Stimulated activated CD4-positive, alpha-beta T cell treated with anti-CD3 and anti-CD28 coated beads, Interleukin-2, amount 100 ng/mL, for 24 hours (primary cell): ENCODE data around the gene ABR.

Experiments
- DNase-seq, 2 donors: peaks; one replicate each; pipeline ENCODE4 v3.0.0-alpha.2; 2020

Gene ABR

DNA sequence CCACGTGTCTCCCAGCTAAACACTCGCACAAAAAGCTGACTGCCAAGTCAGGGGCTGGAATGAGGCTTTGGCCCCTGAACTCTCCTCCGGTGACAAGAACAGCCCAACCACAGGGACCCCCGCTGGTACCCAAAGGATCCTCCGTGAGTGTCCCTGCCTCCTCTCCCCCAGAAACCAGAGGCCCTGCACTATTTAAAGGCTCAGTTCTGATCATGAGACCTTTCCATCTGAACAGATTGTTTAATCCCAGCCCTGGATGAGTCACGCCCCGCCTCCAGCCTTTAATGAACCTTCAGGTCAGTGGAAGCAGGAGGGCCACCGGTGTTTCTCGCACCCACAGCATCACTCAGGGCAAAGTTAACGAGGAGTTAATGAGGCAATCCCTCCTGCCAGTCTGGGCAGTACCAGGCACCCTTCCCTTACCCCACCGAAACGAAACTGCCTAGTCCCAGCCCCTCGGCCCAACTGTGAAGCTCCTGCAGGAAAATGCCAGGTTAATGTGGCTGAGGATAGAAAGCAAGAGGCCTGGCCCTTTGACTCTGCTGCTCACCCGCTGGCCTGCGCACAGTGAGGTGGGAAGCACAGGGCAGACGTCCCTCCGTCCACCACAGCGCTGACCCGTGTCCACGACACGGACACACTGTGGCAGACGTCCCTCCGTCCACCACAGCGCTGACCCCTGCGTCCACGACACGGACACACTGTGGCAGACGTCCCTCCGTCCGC is 150.4 kb downstream of the ABR start:
- no peak for DNase-seq

- no peak for DNase-seq
Observed at GRCh38 chr17:1027044-1027443, 152.7 kb downstream of the ABR start.

- DNase-seq = no peak
Observed at GRCh38 chr17:1026599-1026975, 153.2 kb downstream of the ABR start.

- DNase-seq = no peak
Observed at GRCh38 chr17:1025733-1026598, 153.8 kb downstream of the ABR start.

- DNase-seq = no peak
Observed at GRCh38 chr17:1024076-1024475, 155.7 kb downstream of the ABR start.

DNA sequence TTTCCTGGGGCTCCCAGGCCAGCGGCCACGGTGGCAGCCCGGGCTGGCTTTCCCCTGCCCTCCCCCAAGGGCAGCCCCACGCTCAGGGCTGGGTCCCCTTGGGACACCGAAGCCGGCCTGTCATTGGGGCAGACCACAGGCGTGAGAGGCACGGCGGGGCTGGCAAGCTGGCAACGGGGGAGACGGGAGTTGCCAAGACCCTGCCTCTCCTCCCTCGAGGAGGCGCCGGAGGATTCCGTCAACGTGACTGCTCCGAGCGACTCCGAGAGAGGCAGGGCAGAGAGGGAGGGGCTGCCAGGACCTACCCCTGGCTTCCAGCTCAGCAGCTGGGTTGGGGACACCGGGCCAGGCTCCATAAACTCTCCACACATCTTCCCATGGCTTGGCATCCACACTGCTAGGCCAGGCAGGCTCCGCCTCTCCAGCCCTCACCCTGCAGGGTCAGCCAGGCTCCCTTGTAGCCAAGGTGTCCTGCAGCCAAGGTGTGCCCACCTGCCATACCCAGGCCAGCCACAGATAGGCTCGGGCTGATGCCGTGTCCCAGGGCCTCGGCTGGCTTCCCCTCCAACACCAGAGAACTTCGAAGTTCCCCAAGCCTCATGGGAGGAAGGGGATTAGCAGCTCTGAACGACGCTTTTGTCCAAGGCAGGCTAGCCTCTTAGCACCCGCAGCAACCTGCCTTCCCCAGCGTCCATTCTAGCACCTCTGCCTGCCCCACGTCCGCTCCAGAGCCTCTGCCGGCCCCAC is 157.3 kb downstream of the ABR start:
- DNase-seq = no peak

DNA sequence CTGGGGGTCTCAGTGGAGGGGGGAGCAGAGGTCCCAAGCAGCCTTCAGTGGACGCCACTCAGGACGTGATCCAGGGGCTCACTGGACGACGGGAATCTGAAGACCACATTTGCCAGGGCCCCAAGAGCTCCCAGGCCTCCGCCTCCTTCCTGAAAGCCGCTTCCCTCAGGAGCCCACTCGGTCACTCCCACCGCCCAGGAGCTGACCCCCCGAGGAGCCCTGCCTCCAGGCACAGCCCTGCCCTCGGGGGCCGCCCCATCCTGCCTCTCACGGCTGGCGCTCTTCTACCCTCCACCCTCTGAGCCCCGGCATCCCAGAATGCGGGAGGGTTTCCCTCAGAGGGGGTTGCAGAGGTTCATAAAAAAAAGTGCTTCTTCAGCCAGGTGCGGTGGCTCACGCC is 158.6 kb downstream of the ABR start:
- DNase-seq = no peak

GRCh38 chr17:1019451-1019850 is 160.3 kb downstream of the ABR start:
- no peak for DNase-seq

DNA sequence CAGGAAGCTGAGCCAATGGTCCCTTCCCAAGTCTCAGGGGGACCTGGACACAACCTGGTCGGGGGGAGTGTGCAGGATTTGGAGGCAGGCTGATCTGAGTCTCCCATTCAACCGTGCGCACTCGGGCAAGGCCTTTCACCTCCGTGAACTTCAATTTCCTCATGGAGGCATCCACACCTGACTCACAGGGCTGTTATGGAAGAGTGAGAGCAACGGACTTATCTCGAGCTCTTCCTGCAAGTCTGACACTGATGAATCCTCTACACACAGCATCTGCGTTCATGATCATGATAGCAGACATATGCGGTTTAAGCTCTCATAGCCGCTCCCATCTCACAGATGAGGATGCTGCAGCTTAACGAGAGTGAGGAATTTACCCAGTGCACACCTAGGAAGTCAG is 161.2 kb downstream of the ABR start:
- DNase-seq = no peak

- no peak for DNase-seq
Observed at GRCh38 chr17:1013729-1014090, 166.1 kb downstream of the ABR start.

DNA sequence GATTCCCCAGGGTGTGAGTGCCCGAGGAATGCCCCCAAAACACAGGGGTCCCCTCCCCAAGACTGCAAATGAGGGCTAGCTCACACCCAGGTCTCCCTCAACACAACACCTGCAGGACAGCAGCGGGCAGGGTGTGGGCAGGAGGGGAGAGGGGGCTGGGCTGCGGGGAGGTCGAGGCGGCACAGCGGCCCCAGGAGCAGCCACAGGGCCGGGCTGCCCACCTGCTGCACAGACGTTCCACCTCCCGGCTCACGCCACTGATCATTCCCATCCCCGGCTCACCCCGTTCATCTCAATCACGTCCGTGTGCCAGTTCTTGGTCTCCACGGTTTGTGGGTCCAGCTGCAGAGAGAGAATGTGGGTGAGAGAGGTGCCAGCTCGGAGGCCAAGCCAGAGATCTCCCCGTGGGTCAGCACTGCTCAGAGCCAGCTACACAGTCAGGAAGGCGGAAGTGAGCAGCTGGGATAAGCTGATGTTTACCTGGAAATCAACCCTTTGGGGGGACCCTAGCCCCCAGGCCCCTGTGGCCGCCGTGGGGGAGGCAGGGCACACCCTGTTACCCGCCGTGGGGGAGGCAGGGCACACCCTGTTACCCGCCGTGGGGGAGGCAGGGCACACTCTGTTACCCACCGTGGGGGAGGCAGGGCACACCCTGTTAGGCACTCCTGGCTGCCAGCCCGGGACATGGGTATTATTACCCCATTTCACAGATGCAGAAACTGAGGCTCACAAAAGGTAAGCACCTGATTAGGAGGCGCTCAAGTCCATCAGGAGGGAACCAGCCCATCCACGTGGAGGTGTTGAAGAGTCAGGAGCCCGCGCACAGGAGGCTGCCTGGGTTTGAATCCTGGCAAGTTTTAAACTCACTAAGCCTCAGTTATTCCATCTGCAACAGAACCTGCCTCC is 166.7 kb downstream of the ABR start:
- DNase-seq = no peak

GRCh38 chr17:1011760-1012735 is 167.7 kb downstream of the ABR start:
- DNase-seq = no peak

DNA sequence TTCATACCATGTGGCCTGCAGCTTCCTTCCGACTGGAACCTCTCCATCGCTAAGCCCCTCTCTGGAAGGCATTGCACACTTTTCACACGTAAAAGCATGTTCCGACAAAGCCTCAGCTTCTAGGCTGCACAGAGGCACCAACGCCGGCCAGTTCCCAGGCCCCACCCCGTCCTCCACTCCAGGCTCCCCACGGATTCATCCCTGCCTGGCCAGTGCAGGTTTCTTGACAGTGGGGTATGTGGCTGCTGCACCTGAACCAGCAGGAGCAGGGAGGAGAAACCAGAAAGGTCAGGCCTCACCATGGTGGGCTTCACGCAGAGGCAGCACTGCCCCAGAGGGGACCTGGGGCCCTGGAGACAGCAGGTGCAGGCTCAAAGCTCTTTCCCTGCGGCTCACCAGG is 168.6 kb downstream of the ABR start:
- DNase-seq = no peak

DNA sequence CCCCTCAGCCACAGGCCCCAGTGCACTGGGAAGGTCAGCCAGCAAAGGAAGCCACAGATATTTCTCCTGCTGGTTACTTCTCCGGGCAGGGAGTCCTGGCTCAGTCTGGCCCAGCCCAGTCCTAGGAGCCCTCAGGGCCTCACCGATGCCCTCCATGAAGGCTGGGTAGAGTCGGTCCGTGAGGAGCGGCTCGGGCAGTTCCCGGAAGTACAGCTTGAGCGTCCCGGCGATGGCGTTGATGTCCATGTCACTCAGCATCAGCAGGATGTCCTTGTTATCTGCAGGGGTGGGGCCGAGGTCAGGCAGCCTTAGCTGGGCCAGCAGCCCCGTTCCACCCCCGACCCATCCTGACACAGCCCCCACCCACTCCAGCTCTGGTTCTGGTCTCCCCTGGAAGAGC is 169.2 kb downstream of the ABR start:
- no peak for DNase-seq

GRCh38 chr17:1010086-1010450 is 169.7 kb downstream of the ABR start:
- DNase-seq = no peak

GRCh38 chr17:1009229-1010085 is 170.3 kb downstream of the ABR start:
- no peak for DNase-seq

DNA sequence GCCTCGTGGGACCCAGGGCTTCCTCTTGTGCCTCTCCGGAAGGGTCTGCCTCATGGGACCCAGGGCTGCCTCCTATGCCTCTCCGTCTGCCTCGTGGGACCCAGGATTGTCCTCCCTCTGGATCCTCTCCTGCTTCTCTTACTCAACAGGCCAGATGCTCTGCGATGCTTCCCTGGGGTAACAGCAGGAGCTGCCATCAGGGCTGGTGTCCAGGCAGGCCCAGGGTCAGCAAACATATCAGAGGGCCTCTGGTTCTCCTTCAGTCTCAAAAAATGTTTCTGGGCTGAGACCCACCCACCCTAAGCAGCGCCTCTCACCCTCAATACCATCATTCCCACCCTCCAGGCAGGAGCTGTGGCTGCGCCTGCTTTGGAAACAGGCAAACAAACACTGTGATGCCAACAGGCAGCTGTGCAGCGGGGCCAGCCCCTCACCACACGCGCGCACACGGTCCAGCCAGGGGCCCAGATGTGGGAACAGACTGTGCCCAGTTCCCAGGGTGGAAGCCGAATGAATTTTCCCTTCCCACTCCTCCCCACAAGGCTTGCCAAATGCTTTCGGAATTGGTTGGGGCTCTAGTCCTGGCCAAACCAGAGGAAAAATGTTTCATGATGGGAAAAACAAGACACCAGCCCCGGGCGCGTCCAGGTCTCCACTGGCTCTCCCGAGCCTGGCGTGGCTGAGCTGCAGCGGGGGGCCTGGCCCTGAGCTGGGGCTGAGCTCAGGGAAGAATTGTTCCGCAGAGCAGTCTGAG is 171.6 kb downstream of the ABR start:
- DNase-seq = no peak

GRCh38 chr17:1007310-1008007 is 172.3 kb downstream of the ABR start:
- DNase-seq = no peak

DNA sequence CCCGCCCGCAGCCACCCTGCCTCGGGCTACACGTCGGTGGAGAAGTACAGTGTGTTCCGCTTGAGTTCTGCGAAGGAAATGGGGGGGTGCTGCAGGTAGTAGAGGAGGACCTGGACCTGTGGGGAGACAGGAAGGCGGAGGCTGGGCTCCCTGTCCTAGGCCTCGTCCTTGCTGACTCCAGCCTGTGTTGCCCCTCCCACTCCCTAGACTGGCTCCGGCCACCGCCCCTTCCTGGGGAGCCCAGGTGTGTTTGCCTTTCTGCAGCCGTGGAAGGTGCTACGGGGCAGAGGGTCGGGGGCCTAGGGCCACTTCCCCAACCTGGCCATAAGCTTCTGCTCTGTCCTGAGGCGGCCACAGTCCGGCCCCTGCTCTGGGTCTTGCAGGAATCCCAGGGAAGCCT is 173.7 kb downstream of the ABR start:
- DNase-seq = no peak
